ENCODE data around the gene SEMA4C. TPM values are rescaled to one million over a fixed set of nuclear protein-coding genes. Genes with fewer than 3 reads are reported as not detected.

SEMA4C gene
- total and polyA plus RNA-seq, 9 of the 15 experiments (the other 6 are each of a cell fraction or from before 2014, with no cell fraction given): 0.32 to 59.7 (median 23.9) TPM

DNA sequence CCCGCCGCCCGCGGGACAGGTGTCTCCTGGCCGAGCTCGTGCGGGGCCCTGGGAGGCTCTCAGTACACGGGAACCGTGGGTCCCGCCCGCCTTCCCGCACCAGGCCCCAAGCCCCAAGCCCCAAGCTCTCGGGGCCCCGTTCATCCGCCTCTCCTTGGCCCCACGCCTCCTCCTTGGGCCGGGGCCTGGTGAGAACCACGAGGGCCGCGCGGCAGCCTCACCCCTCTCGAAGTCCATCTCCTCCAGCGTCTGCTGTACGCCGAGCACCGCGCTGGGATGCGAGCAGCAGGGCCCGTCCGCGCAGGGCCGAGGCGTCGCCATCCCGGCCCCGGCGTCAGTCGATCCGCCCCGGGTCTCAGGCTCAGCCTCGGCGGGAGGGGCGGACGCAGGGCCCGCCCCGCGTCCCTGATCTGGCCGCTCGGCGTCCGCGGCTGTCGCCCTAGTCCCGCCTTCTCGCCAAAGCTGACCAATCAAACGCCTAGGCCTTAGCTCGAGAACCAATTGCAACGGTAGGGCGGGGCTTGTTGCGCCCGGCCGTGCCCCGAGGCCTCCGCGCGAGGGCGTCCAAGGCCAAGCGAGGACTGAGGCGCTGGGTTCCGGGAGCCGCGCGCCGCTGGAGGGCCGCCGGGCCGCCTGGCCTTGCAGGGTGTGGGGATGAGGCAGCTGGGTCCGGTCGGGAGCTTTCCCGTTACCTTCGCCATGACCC is 12.1 kb downstream of the SEMA4C start, which contains the start of gene ANKRD39:
ANKRD39 (minus strand) TSS at position 350 of the 706 bp plus-strand sequence; CDS start at position 321, 29 bp downstream.
- Histone ChIP-seq H3K27ac (ENCODE audit: extremely low read depth, low read depth, low read length) (peak within 1 kb of the TSS; percentile 78), H3K4me3 (peak within 1 kb of the TSS; percentile 70), H3K9me3 (replicated peaks; ENCODE audit: control insufficient read depth, insufficient read depth, low read depth, low read length) (no peaks in the 10 kb centered on the region), H3K4me1 (replicated peaks in 1 of 2; ENCODE audit: control insufficient read depth in 2 of 2, insufficient read depth in 2 of 2, low read length in 2 of 2) (peaks cover 24 to 51% of the 10 kb centered on the region in 2 experiments), H2AFZ (ENCODE audit: low read depth, low read length) (peak within 1 kb of the TSS; percentile 93), H3K9me1 (ENCODE audit: control insufficient read depth, insufficient read depth, low read length) (peaks cover 3% of the 10 kb centered on the region), H3K79me2 (ENCODE audit: control insufficient read depth, insufficient read depth, low read length) (peaks cover 36% of the 10 kb centered on the region), H4K20me1 (replicated peaks; ENCODE audit: control insufficient read depth, insufficient read depth, low read length) (0 out of 2 replicates have a peak, but pooled peaks cover 3% of the 10 kb centered on the region), H3K27me3 (ENCODE audit: control insufficient read depth in 2 of 2, insufficient read depth in 2 of 2, low read length in 2 of 2) (no peaks in the 10 kb centered on the region), H3K9ac (ENCODE audit: insufficient read depth in 1 of 2, low read depth in 2 of 2, low read length in 2 of 2) (peak within 1 kb of the TSS; percentile 82 to 95), H3K36me3 (ENCODE audit: control insufficient read depth, insufficient read depth, low read length) (peaks cover 46% of the 10 kb centered on the region), H3K4me2 (ENCODE audit: insufficient read depth, low read length) (peak within 1 kb of the TSS; percentile 97)
- in situ Hi-C loops (cut with MboI): loop anchor here (5.0 to 25.0 kb wide), 2 partner anchors 94 to 254 kb away; partner anchors contain the start of gene ANKRD36
- CTCF ChIA-PET (ENCODE audit: low intra/inter-chr PET ratio): interaction anchor here (0.6 to 3.8 kb wide), 5 partner anchors 8 to 254 kb away, joined by 3 to 41 read pairs (median 16); no protein-coding TSS in a partner anchor
- DNase-seq (ENCODE audit: extremely low read depth in 1 of 4, low spot score in 3 of 4) (peak; percentile 98 to 99 (median 98)), ATAC-seq (peak; percentile 93), FAIRE-seq (peak; percentile 88)
- POLR2A ChIA-PET: interaction anchor here (0.5 to 6.8 kb wide), 14 partner anchors 10 to 109 kb away, joined by 3 to 67 read pairs (median 6); partner anchors contain the start of gene SEMA4C
- under 1% methylated on average over 48 of the region's 81 CpGs for WGBS (ENCODE audit: insufficient coverage, low coverage, missing lambda C conversion rate)
- BruUV-seq (replicated peaks): no TSS peak
- intact Hi-C loops (cut with micrococcal nuclease): loop anchor here (1.0 to 5.0 kb wide), 5 partner anchors 15 to 254 kb away; partner anchors contain the start of gene ANKRD36
- peak; percentile 55; the same call in 1 of the 2 replicates for TF ChIP-seq KLF16 (IDR thresholded peaks at IDR 0.05)
- peak; percentile 42 for TF ChIP-seq BHLHE40 (IDR thresholded peaks at IDR 0.05; ENCODE audit: low read length)
- TF ChIP-seq, protein P1, sequence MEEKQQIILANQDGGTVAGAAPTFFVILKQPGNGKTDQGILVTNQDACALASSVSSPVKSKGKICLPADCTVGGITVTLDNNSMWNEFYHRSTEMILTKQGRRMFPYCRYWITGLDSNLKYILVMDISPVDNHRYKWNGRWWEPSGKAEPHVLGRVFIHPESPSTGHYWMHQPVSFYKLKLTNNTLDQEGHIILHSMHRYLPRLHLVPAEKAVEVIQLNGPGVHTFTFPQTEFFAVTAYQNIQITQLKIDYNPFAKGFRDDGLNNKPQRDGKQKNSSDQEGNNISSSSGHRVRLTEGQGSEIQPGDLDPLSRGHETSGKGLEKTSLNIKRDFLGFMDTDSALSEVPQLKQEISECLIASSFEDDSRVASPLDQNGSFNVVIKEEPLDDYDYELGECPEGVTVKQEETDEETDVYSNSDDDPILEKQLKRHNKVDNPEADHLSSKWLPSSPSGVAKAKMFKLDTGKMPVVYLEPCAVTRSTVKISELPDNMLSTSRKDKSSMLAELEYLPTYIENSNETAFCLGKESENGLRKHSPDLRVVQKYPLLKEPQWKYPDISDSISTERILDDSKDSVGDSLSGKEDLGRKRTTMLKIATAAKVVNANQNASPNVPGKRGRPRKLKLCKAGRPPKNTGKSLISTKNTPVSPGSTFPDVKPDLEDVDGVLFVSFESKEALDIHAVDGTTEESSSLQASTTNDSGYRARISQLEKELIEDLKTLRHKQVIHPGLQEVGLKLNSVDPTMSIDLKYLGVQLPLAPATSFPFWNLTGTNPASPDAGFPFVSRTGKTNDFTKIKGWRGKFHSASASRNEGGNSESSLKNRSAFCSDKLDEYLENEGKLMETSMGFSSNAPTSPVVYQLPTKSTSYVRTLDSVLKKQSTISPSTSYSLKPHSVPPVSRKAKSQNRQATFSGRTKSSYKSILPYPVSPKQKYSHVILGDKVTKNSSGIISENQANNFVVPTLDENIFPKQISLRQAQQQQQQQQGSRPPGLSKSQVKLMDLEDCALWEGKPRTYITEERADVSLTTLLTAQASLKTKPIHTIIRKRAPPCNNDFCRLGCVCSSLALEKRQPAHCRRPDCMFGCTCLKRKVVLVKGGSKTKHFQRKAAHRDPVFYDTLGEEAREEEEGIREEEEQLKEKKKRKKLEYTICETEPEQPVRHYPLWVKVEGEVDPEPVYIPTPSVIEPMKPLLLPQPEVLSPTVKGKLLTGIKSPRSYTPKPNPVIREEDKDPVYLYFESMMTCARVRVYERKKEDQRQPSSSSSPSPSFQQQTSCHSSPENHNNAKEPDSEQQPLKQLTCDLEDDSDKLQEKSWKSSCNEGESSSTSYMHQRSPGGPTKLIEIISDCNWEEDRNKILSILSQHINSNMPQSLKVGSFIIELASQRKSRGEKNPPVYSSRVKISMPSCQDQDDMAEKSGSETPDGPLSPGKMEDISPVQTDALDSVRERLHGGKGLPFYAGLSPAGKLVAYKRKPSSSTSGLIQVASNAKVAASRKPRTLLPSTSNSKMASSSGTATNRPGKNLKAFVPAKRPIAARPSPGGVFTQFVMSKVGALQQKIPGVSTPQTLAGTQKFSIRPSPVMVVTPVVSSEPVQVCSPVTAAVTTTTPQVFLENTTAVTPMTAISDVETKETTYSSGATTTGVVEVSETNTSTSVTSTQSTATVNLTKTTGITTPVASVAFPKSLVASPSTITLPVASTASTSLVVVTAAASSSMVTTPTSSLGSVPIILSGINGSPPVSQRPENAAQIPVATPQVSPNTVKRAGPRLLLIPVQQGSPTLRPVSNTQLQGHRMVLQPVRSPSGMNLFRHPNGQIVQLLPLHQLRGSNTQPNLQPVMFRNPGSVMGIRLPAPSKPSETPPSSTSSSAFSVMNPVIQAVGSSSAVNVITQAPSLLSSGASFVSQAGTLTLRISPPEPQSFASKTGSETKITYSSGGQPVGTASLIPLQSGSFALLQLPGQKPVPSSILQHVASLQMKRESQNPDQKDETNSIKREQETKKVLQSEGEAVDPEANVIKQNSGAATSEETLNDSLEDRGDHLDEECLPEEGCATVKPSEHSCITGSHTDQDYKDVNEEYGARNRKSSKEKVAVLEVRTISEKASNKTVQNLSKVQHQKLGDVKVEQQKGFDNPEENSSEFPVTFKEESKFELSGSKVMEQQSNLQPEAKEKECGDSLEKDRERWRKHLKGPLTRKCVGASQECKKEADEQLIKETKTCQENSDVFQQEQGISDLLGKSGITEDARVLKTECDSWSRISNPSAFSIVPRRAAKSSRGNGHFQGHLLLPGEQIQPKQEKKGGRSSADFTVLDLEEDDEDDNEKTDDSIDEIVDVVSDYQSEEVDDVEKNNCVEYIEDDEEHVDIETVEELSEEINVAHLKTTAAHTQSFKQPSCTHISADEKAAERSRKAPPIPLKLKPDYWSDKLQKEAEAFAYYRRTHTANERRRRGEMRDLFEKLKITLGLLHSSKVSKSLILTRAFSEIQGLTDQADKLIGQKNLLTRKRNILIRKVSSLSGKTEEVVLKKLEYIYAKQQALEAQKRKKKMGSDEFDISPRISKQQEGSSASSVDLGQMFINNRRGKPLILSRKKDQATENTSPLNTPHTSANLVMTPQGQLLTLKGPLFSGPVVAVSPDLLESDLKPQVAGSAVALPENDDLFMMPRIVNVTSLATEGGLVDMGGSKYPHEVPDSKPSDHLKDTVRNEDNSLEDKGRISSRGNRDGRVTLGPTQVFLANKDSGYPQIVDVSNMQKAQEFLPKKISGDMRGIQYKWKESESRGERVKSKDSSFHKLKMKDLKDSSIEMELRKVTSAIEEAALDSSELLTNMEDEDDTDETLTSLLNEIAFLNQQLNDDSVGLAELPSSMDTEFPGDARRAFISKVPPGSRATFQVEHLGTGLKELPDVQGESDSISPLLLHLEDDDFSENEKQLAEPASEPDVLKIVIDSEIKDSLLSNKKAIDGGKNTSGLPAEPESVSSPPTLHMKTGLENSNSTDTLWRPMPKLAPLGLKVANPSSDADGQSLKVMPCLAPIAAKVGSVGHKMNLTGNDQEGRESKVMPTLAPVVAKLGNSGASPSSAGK (IDR thresholded peaks at IDR 0.05): peak; percentile 8; the same call in 1 of the 2 replicates
- no peak for TF ChIP-seq NCOA2 (IDR thresholded peaks at IDR 0.05; ENCODE audit: partially characterized antibody in 2 of 2)
- peak; percentile 55; the same call in 1 of the 2 replicates for TF ChIP-seq SIN3B (IDR thresholded peaks at IDR 0.05; ENCODE audit: low read depth)
- peak; percentile 99 for TF ChIP-seq NEUROD1 (IDR thresholded peaks at IDR 0.05; ENCODE audit: borderline replicate concordance, low read depth, low read length, partially characterized antibody)
- 0 out of 2 replicates have a peak, but pooled peaks have one; percentile 17 for TF ChIP-seq CBX5 (IDR thresholded peaks at IDR 0.05; ENCODE audit: borderline replicate concordance, low read depth)
- TF ChIP-seq NR2C1 (IDR thresholded peaks at IDR 0.05): no peak
- TF ChIP-seq NR2C1 (tag; IDR thresholded peaks at IDR 0.05): no peak
